Measurements from ENCODE around the gene STX5. TPM values are rescaled to one million over a fixed set of nuclear protein-coding genes. Genes with fewer than 3 reads are reported as not detected.

Gene STX5
- total RNA-seq, 1 donor from 2014 or later, result 30.2 TPM

DNA sequence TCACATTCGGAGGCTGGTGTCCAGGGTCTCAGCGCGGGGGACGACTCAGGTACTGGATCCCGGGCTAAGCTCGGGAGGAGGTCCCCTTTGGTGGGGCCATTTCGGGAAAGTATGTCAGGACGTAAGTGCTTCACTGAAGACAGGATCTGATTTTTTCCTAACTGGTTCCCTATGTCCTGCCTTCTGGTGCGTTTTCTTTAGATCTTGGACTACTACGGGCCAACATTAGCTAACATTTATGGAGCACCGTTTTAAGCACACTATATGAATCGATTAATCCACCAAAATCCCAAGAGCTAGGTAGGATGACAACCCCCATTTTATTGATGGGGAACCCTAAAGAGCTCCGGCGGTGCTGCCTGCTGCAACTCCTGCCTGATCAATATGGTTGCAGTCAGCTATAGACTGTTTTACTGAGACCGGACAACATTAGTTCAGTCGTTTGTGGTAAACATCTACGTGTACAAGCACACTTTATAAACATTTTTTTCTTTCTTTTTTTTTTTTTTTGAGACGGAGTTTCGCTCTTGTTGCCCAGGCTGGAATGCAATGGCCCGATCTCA is 24.6 kb upstream of the STX5 start:
- Mint-ChIP-seq H3K4me1 (peaks cover 67% of the 10 kb centered on the region), H3K36me3 (peaks cover 43% of the 10 kb centered on the region), H3K4me3 (peak overlapping the region; percentile 99), H3K9me3 (no peaks in the 10 kb centered on the region), H3K27me3 (ENCODE audit: insufficient read depth, low read depth) (peaks cover 9% of the 10 kb centered on the region), H3K27ac (peak overlapping the region; percentile 98)
- Histone ChIP-seq H3K4me3 (peak overlapping the region; percentile 87), H2AFZ (replicated peaks) (peak overlapping the region; percentile 40), H3K79me2 (ENCODE audit: low read depth) (peaks cover 96% of the 10 kb centered on the region), H3K4me1 (peaks cover 26% of the 10 kb centered on the region), H3K36me3 (peaks cover 33% of the 10 kb centered on the region), H3K27me3 (no peaks in the 10 kb centered on the region), H3K9ac (peak overlapping the region; percentile 76), H3K4me2 (peak overlapping the region; percentile 91), H4K20me1 (ENCODE audit: low read depth) (peaks cover 60% of the 10 kb centered on the region), H3F3A (ENCODE audit: low read depth) (peaks cover 72% of the 10 kb centered on the region), H3K9me3 (ENCODE audit: low read depth) (no peaks in the 10 kb centered on the region), H3K27ac (peak overlapping the region; percentile 75)
- DNase-seq (ENCODE audit: low spot score), result no peak
- TF ChIP-seq EZH2phosphoT487 (IDR thresholded peaks at IDR 0.05) (no peak), EZH2 (IDR thresholded peaks at IDR 0.05) (peak; percentile 22)
- TF ChIP-seq, protein P1, sequence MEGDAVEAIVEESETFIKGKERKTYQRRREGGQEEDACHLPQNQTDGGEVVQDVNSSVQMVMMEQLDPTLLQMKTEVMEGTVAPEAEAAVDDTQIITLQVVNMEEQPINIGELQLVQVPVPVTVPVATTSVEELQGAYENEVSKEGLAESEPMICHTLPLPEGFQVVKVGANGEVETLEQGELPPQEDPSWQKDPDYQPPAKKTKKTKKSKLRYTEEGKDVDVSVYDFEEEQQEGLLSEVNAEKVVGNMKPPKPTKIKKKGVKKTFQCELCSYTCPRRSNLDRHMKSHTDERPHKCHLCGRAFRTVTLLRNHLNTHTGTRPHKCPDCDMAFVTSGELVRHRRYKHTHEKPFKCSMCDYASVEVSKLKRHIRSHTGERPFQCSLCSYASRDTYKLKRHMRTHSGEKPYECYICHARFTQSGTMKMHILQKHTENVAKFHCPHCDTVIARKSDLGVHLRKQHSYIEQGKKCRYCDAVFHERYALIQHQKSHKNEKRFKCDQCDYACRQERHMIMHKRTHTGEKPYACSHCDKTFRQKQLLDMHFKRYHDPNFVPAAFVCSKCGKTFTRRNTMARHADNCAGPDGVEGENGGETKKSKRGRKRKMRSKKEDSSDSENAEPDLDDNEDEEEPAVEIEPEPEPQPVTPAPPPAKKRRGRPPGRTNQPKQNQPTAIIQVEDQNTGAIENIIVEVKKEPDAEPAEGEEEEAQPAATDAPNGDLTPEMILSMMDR (IDR thresholded peaks at IDR 0.05), result no peak

DNA sequence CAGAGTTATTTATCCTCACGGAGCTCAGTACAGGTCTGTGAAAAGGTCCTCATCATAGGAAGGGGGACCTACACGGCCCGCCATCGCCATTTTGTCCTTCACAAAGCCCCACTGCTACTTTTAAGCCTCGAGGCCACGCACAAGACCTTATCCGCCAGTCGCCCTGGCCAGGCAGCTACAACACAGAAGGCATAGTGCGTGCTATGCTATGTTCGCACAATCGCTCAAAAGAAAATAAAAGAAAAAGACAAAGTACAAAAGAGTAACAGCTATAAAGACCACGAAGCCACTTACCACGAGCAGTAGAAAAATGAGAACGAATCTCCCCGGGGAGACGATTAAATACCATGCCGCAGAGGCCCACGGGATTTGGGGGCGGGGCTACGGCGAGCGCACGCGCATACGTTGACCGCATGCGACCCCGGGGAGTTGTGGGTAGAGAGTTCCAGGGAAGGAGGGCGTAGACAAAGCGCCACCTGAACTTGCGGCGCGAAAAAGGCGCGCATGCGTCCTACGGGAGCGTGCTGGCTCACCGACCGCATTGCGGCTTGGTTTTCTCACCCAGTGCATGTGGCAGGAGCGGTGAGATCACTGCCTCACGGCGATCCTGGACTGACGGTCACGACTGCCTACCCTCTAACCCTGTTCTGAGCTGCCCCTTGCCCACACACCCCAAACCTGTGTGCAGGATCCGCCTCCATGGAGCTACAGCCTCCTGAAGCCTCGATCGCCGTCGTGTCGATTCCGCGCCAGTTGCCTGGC is 23.9 kb upstream of the STX5 start:
- peaks cover 43% of the 10 kb centered on the region for H3K36me3 Mint-ChIP-seq
- TF ChIP-seq EZH2phosphoT487 (IDR thresholded peaks at IDR 0.05) (no peak), EZH2 (IDR thresholded peaks at IDR 0.05) (no peak)
- TF ChIP-seq, protein P1 (IDR thresholded peaks at IDR 0.05), result no peak
- H3K27me3 Mint-ChIP-seq (ENCODE audit: insufficient read depth, low read depth), result peaks cover 9% of the 10 kb centered on the region
- peak overlapping the region; percentile 98 for H3K27ac Mint-ChIP-seq
- no peaks in the 10 kb centered on the region for H3K9me3 Mint-ChIP-seq
- Histone ChIP-seq H4K20me1 (ENCODE audit: low read depth) (peaks cover 61% of the 10 kb centered on the region), H3K4me2 (peak overlapping the region; percentile 91), H3K4me1 (peaks cover 26% of the 10 kb centered on the region), H3K9me3 (ENCODE audit: low read depth) (no peaks in the 10 kb centered on the region), H3K9ac (peak overlapping the region; percentile 95), H2AFZ (replicated peaks) (peak overlapping the region; percentile 40), H3K4me3 (peak overlapping the region; percentile 87), H3K79me2 (ENCODE audit: low read depth) (peaks cover 89% of the 10 kb centered on the region), H3K36me3 (peaks cover 33% of the 10 kb centered on the region), H3K27me3 (no peaks in the 10 kb centered on the region), H3K27ac (peak overlapping the region; percentile 75), H3F3A (ENCODE audit: low read depth) (peaks cover 72% of the 10 kb centered on the region)
- peak overlapping the region; percentile 99 for H3K4me3 Mint-ChIP-seq
- peak; percentile 99 for DNase-seq (ENCODE audit: low spot score)
- peaks cover 63% of the 10 kb centered on the region for H3K4me1 Mint-ChIP-seq

DNA sequence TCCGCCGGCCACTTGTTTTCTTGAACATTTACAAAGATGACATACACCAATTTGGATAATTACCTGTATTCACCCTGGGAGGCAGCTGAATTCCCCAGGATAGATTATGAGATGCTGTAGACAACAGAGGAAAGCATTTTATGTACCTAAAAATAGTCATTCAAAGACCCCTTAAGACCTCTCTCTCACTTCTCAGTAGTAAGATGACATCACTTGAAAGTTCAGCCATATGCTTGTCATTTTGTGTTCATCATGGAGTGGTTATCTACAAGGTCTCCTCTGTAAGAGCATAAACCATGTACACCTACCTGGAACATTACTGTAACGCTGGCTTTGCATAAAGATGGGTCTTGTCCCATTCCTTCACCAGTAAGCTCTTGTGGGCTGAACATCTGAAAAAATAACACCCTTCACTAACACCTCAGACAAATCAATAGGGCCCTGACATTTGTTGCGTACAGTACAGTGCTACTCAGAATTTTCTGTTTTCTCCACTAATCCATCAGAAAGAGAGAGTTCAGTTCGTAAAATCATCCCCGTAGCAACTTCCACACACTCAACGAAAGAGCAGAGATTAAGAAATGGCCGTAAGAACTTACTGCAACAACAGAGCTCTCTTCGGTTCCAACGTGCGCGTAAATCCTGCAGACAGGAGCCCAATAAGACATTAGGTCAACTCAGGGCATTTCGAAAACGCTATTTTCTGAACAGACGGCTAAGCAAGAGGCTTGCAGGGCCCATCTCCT is 23.1 kb upstream of the STX5 start:
- Histone ChIP-seq H3K27ac (peak overlapping the region; percentile 62), H3K79me2 (ENCODE audit: low read depth) (peaks cover 82% of the 10 kb centered on the region), H3K9ac (peak overlapping the region; percentile 95), H3K27me3 (no peaks in the 10 kb centered on the region), H3F3A (ENCODE audit: low read depth) (peaks cover 71% of the 10 kb centered on the region), H3K4me2 (peak overlapping the region; percentile 89), H2AFZ (replicated peaks) (no peak overlapping the region), H4K20me1 (ENCODE audit: low read depth) (peaks cover 60% of the 10 kb centered on the region), H3K9me3 (ENCODE audit: low read depth) (no peaks in the 10 kb centered on the region), H3K36me3 (peaks cover 33% of the 10 kb centered on the region), H3K4me1 (peaks cover 26% of the 10 kb centered on the region), H3K4me3 (peak overlapping the region; percentile 87)
- Mint-ChIP-seq H3K27me3 (ENCODE audit: insufficient read depth, low read depth) (peaks cover 9% of the 10 kb centered on the region), H3K36me3 (peaks cover 43% of the 10 kb centered on the region), H3K4me1 (peaks cover 58% of the 10 kb centered on the region), H3K27ac (peak overlapping the region; percentile 98), H3K4me3 (peak overlapping the region; percentile 99), H3K9me3 (no peaks in the 10 kb centered on the region)
- TF ChIP-seq EZH2phosphoT487 (IDR thresholded peaks at IDR 0.05) (no peak), EZH2 (IDR thresholded peaks at IDR 0.05) (no peak)
- TF ChIP-seq, protein P1 (IDR thresholded peaks at IDR 0.05), result no peak
- no peak for DNase-seq (ENCODE audit: low spot score)
